C4-2B (cell line): ENCODE data around the gene SERPINF2.
A peak's percentile ranks its signal among the peaks of the same experiment; 100 is the strongest.
"Not testable (repeated sequence)": the region's sequence is repeated elsewhere in the genome, so short reads cannot be mapped to it uniquely, and the experiment has no call there.

Source experiments
- H3K27ac ChIP-seq: fragments of 450-650 bp; 2 replicates; pipeline ENCODE4 v1.5.1; 2017
- CTCF ChIP-seq: fragments of 450-650 bp; conservative IDR thresholded peaks from 2 replicates; pipeline ENCODE4 v1.5.1; 2017; ENCODE audit warnings: mild to moderate bottlenecking
- ZFX ChIP-seq: fragments of 450-650 bp; IDR thresholded peaks from 2 replicates; pipeline ENCODE4 v1.6.1; 2017

The SERPINF2 gene

GRCh38 chr17:1720856-1721386, 21.8 kb upstream of the SERPINF2 start:
- H3K27ac ChIP-seq, result no peak overlapping the region

GRCh38 chr17:1722022-1722421, 20.6 kb upstream of the SERPINF2 start:
- not testable (repeated sequence) for H3K27ac ChIP-seq

More at GRCh38 chr17:1720856-1721386, 21.8 kb upstream of the SERPINF2 start:
- peak; percentile 99 for TF ChIP-seq CTCF
- TF ChIP-seq ZFX, result no peak

GRCh38 chr17:1724351-1724868, 18.3 kb upstream of the SERPINF2 start, which contains the start of gene WDR81:
WDR81 (plus strand) TSS chr17:1724704; CDS start chr17:1724960, 256 bp downstream.
- H3K27ac ChIP-seq, result peak within 1 kb of the TSS; percentile 75
- TF ChIP-seq ZFX, result peak; percentile 83; the same call in 1 of the 2 replicates
- no peak for TF ChIP-seq CTCF

- peak overlapping the region; percentile 75 for H3K27ac ChIP-seq
- TF ChIP-seq CTCF (no peak; the same call in 1 of the 2 replicates), ZFX (peak; percentile 55; the same call in 1 of the 2 replicates)
These were observed 17.6 kb upstream of the SERPINF2 start for GRCh38 chr17:1724869-1725641.

GRCh38 chr17:1725642-1726511, 16.8 kb upstream of the SERPINF2 start:
- no peak for TF ChIP-seq ZFX
- TF ChIP-seq CTCF, result no peak
- peak overlapping the region; percentile 75 for H3K27ac ChIP-seq

GRCh38 chr17:1726626-1727257, 15.9 kb upstream of the SERPINF2 start:
- no peak for TF ChIP-seq ZFX
- TF ChIP-seq CTCF, result no peak
- H3K27ac ChIP-seq, result no peak overlapping the region

- no peak for TF ChIP-seq ZFX
- H3K27ac ChIP-seq, result no peak overlapping the region
These were observed 15.3 kb upstream of the SERPINF2 start for GRCh38 chr17:1727258-1727789.
